Measurements from ENCODE around the gene RSPH10B.
"Not testable (repeated sequence)": the region's sequence is repeated elsewhere in the genome, so short reads cannot be mapped to it uniquely, and the experiment has no call there.

RSPH10B gene

DNA sequence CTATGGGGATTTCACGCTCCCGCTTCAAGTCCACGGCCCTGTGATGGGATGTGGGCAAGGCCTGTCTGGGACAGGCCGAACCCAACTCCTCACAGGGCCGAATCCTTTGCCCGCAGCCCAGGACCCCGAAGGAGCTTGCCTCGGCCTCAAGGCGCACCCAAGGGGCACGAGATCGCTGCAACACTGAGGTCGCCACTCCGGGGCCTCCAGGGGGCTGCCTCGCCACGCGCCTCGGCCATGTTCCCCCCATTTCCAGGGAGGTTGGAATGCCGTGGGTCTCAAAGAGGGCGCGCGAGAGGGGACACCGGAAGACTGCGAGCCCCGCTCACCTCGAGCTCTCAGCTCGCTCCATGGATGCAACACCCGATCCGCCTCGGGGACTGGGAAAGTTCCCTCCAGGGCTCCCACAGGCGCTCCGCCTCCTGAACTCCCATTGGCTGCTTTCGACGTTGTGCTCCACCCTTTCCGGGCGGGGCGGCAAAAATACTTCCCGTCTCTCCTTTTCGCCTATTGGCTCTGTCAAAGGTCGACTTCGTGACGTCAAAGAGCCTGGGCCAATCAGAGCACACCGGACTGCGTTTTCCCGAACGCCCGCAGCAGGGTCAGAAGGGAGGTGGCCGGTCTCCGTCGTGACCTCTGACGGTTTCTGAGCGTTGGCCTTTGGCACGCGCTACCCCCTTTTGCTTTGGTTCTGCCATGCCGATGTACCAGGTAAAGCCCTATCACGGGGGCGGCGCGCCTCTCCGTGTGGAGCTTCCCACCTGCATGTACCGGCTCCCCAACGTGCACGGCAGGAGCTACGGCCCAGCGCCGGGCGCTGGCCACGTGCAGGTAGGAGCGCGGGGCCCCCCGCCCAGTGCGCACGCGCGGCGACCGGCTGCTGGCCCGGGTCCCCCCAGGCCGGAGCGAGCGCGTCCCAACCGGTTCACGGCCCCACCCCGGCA, 38.5 kb upstream of the RSPH10B start, which contains the start of the genes AIMP2 and PMS2:
AIMP2 (plus strand) TSS at position 605 of the 944 bp plus-strand sequence; CDS start at position 697, 92 bp downstream.
PMS2 (minus strand) TSS at position 382 of the 944 bp plus-strand sequence; CDS start at position 352, 30 bp downstream.
- no peaks in the 10 kb centered on the region for H3K27me3 ChIP-seq
- H3K9me3 ChIP-seq, result no peaks in the 10 kb centered on the region
- peaks cover 22% of the 10 kb centered on the region for H3K36me3 ChIP-seq
- no peaks in the 10 kb centered on the region; the same call in 1 of the 2 replicates for H3K4me1 ChIP-seq
- DNase-seq, result peak; percentile 98
- TF ChIP-seq, protein P1, sequence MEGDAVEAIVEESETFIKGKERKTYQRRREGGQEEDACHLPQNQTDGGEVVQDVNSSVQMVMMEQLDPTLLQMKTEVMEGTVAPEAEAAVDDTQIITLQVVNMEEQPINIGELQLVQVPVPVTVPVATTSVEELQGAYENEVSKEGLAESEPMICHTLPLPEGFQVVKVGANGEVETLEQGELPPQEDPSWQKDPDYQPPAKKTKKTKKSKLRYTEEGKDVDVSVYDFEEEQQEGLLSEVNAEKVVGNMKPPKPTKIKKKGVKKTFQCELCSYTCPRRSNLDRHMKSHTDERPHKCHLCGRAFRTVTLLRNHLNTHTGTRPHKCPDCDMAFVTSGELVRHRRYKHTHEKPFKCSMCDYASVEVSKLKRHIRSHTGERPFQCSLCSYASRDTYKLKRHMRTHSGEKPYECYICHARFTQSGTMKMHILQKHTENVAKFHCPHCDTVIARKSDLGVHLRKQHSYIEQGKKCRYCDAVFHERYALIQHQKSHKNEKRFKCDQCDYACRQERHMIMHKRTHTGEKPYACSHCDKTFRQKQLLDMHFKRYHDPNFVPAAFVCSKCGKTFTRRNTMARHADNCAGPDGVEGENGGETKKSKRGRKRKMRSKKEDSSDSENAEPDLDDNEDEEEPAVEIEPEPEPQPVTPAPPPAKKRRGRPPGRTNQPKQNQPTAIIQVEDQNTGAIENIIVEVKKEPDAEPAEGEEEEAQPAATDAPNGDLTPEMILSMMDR (IDR thresholded peaks at IDR 0.05; ENCODE audit: low read depth, low read length), result no peak
- peak within 1 kb of the TSS; percentile 62 for H3K4me3 ChIP-seq (ENCODE audit: low read depth, low read length)

- peaks cover 22% of the 10 kb centered on the region for H3K36me3 ChIP-seq
- not testable (repeated sequence) for H3K27me3 ChIP-seq, DNase-seq, H3K4me1 ChIP-seq, H3K9me3 ChIP-seq
- H3K4me3 ChIP-seq (ENCODE audit: low read depth, low read length), result peak overlapping the region; percentile 62
Measured at GRCh38 chr7:6007835-6008590, 37.5 kb upstream of the RSPH10B start.

DNA sequence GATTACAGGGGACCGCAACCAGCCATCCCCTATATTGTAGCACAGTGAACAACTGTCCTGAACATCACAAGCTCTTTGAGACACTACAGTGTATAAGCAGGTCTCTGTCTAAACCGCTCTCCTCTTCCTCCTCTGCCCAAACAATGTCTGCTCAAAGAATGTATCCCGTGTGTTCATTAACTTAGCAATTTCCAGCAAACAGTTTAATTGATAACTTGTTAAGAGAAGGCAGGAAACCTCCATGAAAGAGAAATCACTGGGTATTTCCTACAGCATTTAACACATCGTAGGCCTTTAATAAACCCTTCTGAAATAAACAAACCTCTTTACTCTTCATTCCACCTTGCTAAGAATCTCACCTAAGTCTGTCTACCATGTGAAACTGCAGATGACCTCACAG, 36.9 kb upstream of the RSPH10B start:
- TF ChIP-seq, protein P1 (IDR thresholded peaks at IDR 0.05; ENCODE audit: low read depth, low read length), result no peak
- peaks cover 16% of the 10 kb centered on the region for H3K36me3 ChIP-seq
- H3K4me3 ChIP-seq (ENCODE audit: low read depth, low read length), result no peak overlapping the region

GRCh38 chr7:5997210-5997808, 26.8 kb upstream of the RSPH10B start:
- Histone ChIP-seq H3K27me3 (no peaks in the 10 kb centered on the region), H3K36me3 (peaks cover 37% of the 10 kb centered on the region), H3K4me3 (ENCODE audit: low read depth, low read length) (no peak overlapping the region), H3K9me3 (no peaks in the 10 kb centered on the region), H3K4me1 (no peaks in the 10 kb centered on the region)
- TF ChIP-seq, protein P1 (IDR thresholded peaks at IDR 0.05; ENCODE audit: low read depth, low read length), result peak; percentile 77
- DNase-seq, result peak; percentile 63

More for the DNA sequence above, 36.9 kb upstream of the RSPH10B start:
- Histone ChIP-seq H3K4me1 (no peaks in the 10 kb centered on the region; the same call in 1 of the 2 replicates), H3K9me3 (no peaks in the 10 kb centered on the region), H3K27me3 (no peaks in the 10 kb centered on the region)
- DNase-seq, result no peak

DNA sequence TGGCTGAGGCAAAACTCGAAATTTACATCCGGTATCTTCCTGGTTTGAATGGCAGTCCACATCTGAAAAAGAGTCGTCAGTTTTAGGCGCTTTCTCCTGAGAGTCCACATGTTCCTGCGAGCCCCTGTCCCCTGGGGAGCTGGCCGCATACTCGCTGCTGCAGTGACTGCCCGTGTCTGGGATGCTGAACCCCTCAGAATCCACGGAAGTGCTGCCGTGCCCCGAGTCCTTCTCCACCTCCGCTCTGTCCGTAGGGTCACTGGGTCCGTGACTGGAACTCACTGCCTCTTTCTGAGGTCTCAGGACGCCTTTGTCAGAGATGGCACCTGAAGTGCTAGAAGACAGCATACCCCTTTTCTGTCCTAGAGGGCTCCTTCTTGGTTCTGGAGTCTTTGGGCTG, 16.6 kb upstream of the RSPH10B start:
- H3K4me1 ChIP-seq; DNase-seq; H3K27me3 ChIP-seq; H3K9me3 ChIP-seq; H3K4me3 ChIP-seq (ENCODE audit: low read depth, low read length): not testable (repeated sequence)
- H3K36me3 ChIP-seq, result peaks cover 10% of the 10 kb centered on the region

GRCh38 chr7:5979680-5980314, 9.3 kb upstream of the RSPH10B start:
- H3K4me3 ChIP-seq (ENCODE audit: low read depth, low read length); H3K4me1 ChIP-seq; H3K9me3 ChIP-seq; DNase-seq; H3K27me3 ChIP-seq; H3K36me3 ChIP-seq: not testable (repeated sequence)

DNA sequence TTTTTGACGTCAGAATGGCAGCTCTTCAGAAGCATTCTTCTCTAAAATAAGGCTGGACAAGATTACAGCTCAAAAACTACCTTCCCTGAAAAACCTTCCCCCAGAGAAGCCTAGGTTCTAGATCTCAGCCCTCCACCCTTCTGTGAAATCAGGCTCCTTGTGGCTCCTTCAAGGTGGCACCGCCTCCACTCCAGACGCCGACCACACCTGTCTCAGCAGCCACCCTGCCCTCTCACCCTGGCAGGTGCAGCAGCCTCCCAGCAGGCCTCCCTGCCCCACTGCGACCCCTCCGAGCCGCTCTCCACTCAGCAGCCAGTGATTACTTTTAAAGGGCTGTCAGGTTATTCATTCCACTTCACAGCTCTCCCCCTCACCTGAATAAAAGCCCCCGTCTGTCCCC, 3.1 kb upstream of the RSPH10B start:
- H3K36me3 ChIP-seq; H3K4me3 ChIP-seq (ENCODE audit: low read depth, low read length); H3K9me3 ChIP-seq; H3K4me1 ChIP-seq; H3K27me3 ChIP-seq; DNase-seq: not testable (repeated sequence)

DNA sequence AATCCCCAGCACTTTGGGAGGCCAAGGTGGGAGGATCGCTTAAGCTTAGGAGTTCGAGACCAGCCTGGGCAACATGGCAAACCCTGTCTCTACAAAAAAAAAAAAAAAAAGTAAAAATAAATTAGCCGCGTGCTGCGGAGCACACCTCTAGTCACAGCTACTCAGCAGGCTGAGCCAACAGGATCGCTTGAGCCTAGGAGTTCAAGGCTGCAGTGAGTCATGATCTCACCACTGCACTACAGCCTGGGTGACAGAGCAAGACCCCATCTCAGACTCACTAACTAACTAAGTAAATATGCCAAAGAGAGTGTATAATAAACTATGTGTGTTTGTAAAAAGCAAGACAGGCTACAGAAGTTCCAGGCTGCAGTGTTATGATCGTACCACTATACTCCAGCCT, 6.7 kb downstream of the RSPH10B start:
- not testable (repeated sequence) for DNase-seq; H3K9me3 ChIP-seq; H3K4me3 ChIP-seq (ENCODE audit: low read depth, low read length); H3K36me3 ChIP-seq; H3K27me3 ChIP-seq; H3K4me1 ChIP-seq

DNA sequence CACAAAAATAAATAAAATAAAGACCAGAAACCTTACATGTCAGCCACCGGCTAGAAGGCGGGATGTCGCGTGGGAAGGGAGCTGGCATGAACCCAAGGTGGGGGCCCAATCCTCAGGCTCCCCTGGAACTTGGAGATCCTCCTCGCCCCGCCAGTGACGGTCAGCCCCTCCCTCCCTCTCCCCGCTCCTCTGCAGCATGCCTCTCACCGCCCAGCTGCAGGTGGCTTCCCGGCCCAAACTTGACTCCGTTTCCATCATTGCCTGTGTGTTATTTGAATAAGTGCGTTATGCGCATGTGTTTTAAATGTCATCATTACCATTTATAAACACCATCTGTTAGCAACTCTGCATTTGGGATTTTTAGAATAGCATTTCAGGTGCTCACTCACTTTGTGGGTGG, 7.3 kb downstream of the RSPH10B start:
- not testable (repeated sequence) for H3K36me3 ChIP-seq; H3K4me3 ChIP-seq (ENCODE audit: low read depth, low read length); H3K9me3 ChIP-seq; H3K27me3 ChIP-seq; H3K4me1 ChIP-seq; DNase-seq

DNA sequence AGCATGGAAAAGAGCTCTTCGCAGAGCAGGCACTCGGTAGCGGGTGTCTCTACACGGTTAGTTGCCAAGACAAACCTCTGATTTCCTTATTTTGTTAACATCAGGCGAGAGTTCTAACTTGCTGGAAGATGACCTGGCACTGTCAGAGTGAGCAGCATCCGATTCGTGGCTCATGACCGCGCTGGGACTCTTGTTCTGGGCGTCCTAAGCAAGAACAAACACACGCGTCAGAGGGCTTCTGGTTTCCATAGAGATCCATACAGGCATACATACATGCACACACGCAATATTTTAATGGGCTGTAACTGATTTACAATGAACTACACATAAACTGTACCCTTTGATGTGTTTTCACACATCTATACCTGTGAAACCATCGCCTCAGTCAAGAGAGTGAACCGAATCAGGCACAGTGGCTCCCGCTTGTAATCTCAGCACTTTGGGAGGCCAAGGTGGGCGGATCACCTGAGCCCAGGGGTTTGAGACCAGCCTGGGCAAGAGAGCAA, 35.5 kb downstream of the RSPH10B start:
- not testable (repeated sequence) for H3K4me3 ChIP-seq (ENCODE audit: low read depth, low read length); H3K36me3 ChIP-seq; H3K4me1 ChIP-seq; H3K27me3 ChIP-seq; DNase-seq; H3K9me3 ChIP-seq
